GM12872 (cell line): Measurements from ENCODE around the gene TNFSF15.

Source experiments
- CTCF ChIP-seq: IDR thresholded peaks from 3 replicates; pipeline ENCODE4 v1.5.1; 2011; ENCODE audit warnings: low read depth, mild to moderate bottlenecking, low read length, moderate library complexity; ENCODE audit not compliant: insufficient read depth

Gene TNFSF15

DNA sequence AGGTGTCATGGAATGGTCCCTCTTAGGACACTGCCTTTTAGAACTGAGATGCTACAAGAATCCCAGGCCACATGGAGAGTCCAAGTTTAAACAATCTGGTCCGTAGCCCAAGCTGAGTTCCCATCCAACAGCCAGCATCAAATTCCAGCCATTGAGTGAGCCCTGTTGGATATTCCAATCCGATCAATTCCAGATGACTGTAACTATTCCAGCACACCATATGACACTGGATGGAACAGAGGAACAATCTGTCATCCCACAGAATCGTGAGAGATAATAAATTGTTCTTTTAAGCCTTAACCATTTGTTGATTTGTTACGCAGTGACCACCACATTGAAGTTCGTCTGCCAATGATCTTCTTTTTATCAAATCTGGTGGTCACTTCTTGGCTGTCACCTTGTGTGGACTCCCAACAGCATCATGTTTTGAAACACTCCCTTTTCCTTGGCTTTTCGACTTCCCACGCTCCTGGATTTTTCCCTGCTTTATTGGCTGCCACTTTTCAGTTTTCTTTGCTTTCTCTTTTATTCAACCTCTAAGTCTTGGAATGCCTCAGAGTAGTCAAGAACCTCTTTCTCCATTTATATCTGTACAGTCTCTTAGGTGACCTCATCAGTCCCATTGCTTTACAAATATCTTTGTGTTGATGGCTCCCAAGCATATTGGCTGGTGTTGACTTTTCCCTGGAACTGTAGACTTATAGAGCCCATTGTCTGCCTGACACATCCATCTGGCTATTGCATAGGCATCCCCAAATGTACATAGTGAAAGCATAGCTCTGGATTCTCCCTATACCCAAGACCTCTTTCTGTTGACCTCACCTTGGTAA, 46.1 kb downstream of the TNFSF15 start:
- no peak for TF ChIP-seq CTCF

- no peak for TF ChIP-seq CTCF
Measured at GRCh38 chr9:114757984-114758383, 47.9 kb downstream of the TNFSF15 start.

GRCh38 chr9:114757395-114757794, 48.4 kb downstream of the TNFSF15 start:
- TF ChIP-seq CTCF: no peak

DNA sequence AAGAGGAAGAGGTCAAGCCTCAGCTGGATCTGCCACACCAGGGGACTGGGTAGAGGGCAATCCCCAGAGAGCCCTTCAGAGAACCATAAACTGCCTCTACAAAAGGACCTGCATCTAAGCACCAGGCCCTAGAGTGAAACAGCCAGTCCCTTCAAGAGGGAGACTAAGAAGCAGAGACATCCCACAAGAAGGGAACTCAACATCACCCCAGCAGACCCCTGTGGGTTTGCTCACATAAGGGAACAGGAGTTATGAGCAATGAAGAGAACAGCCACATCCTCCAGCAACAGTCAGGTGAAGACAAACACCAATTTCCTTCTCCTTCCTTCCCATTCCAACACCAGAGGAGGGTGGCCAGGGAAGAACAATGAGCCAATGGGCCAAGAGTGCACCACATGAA, 48.9 kb downstream of the TNFSF15 start:
- TF ChIP-seq CTCF: no peak

DNA sequence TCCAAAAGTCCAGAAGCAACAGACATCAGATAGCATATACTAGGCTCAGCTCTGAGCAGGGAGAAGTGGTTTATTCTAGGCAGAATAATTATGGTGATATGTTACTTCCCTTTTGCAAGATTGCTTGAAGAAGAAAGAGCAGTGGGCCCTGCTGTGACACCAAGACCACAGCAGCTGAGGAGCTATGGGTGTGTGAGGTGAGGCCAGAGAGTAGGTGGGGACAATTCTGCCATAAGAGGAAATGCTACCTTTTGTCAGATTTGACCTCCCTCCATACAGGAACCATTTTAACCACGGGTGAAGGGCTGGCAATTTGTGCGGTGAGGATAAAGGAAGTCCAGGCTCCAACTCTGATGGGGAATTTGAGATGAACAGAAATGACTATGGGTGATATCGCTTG, 51.3 kb downstream of the TNFSF15 start:
- TF ChIP-seq CTCF: no peak

DNA sequence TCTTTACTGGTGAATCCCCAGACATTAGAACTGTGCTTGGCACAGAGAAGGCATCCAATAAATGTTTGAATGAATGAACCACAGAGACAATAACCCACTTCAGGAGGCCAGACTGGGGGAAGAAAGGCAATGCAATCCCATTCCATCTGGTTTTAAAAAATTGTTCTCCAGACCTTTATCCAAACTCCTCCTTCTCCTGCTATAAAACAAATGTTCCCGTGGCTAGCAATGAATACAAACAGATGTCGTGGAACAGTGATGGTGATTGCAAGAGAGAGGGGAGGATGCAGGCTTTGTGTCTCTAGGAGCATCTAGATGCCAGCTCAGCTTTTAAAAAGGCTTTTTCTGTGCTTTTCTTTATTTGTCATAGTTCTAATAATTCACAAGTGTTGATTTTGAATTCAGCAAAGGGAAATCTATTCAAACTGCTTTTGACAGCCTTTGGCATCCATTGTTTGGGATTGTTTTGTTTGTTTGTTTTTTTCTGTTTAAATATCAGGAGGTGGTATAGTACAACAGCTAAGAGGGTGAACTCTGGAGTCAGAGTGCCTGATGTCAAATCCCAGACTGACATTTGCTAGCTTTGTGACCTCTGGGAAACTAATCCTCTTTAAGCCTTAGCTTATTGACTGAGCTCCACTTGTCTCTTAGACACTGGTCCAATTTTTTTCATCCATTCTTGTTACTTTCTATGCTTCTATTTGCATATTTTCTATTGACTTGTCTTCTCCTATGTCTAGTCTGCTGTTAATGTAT, 59.1 kb downstream of the TNFSF15 start:
- no peak for TF ChIP-seq CTCF

GRCh38 chr9:114745879-114746550, 59.8 kb downstream of the TNFSF15 start:
- no peak for TF ChIP-seq CTCF
